Endodermal cell (in vitro differentiated cells): ENCODE results near the gene MARK3. TPM values are rescaled to one million over a fixed set of nuclear protein-coding genes. Genes with fewer than 3 reads are reported as not detected.

ENCODE experiments used
- DNase-seq: peaks from one replicate; pipeline ENCODE4 v3.0.0-alpha.2; 2017
- H3K27ac ChIP-seq: 2 replicates; pipeline ENCODE4 v1.5.1; 2013; ENCODE audit warnings: mild to moderate bottlenecking, low read depth, low read length, moderate library complexity
- H3K27me3 ChIP-seq: 2 replicates; pipeline ENCODE4 v1.6.1; 2013; ENCODE audit warnings: mild to moderate bottlenecking, low read length, moderate library complexity; ENCODE audit not compliant: insufficient read depth, control insufficient read depth, poor library complexity, severe bottlenecking
- H3K36me3 ChIP-seq: 2 replicates; pipeline ENCODE4 v1.7.0; 2013; ENCODE audit warnings: mild to moderate bottlenecking, low read length, moderate library complexity; ENCODE audit not compliant: control insufficient read depth, insufficient read depth
- H3K4me1 ChIP-seq: one replicate; pipeline ENCODE4 v1.7.0; 2013; ENCODE audit warnings: low read length; ENCODE audit not compliant: control insufficient read depth, insufficient read depth
- H3K4me3 ChIP-seq: 2 replicates; pipeline ENCODE4 v1.5.1; 2013; ENCODE audit warnings: mild to moderate bottlenecking, low read length, moderate library complexity
- H3K9ac ChIP-seq: 2 replicates; pipeline ENCODE4 v1.6.1; 2013; ENCODE audit warnings: mild to moderate bottlenecking, low read length, moderate library complexity; ENCODE audit not compliant: poor library complexity, severe bottlenecking; ENCODE audit errors: extremely low read depth
- H3K9me3 ChIP-seq: 2 replicates; pipeline ENCODE4 v1.6.1; 2013; ENCODE audit warnings: mild to moderate bottlenecking, low read length, moderate library complexity; ENCODE audit not compliant: control insufficient read depth
- H3K27ac Mint-ChIP-seq: 2 replicates; pipeline ENCODE4 v1.8.0; 2020; ENCODE audit warnings: mixed read lengths
- H3K27me3 Mint-ChIP-seq: 2 replicates; pipeline ENCODE4 v1.8.0; 2021; ENCODE audit warnings: mild to moderate bottlenecking, mixed read lengths; ENCODE audit not compliant: insufficient read depth
- H3K36me3 Mint-ChIP-seq: 2 replicates; pipeline ENCODE4 v1.8.0; 2020; ENCODE audit warnings: low read depth, mixed read lengths
- H3K4me1 Mint-ChIP-seq: 2 replicates; pipeline ENCODE4 v1.8.0; 2020; ENCODE audit warnings: mixed read lengths
- H3K4me3 Mint-ChIP-seq: 2 replicates; pipeline ENCODE4 v1.8.0; 2020; ENCODE audit warnings: mild to moderate bottlenecking, moderate library complexity, mixed read lengths
- H3K9me3 Mint-ChIP-seq: 2 replicates; pipeline ENCODE4 v1.8.0; 2020; ENCODE audit warnings: mild to moderate bottlenecking, mixed read lengths
- WGBS, 2 experiments: methylation state at CpG; one replicate each; pipeline versions ENCODE4 v1.1.5 to v1.1.7; 2013; ENCODE audit warnings: missing lambda C conversion rate in 2 of 2, mixed read lengths in 1 of 2; ENCODE audit not compliant: insufficient coverage in 1 of 2, insufficient read length in 1 of 2; 5-methylcytosine and 5-hydroxymethylcytosine counted together
- total RNA-seq, 2 donors: library from RNA; stranded (reverse); fragmentation: NEBNext Ultra II Directional in 1 of 2; extraction: Animal tissue kit (Norgen Biotek cat#: 25700) in 1 of 2; gene quantifications; 2 replicates in 1 of 2; 3 replicates in 1 of 2; pipeline ENCODE4 v1.2.1, GENCODE V29; 2021
- TF ChIP-seq, protein P1 (sequence below): fragments of 200-600 bp; sonication (generic); conservative IDR thresholded peaks from 2 replicates; pipeline ENCODE4 v1.5.0; 2021; ENCODE audit warnings: antibody characterized with exemption, mild to moderate bottlenecking

MARK3 gene
- total RNA-seq, 2 donors from 2014 or later: 95.8 to 106 TPM

DNA sequence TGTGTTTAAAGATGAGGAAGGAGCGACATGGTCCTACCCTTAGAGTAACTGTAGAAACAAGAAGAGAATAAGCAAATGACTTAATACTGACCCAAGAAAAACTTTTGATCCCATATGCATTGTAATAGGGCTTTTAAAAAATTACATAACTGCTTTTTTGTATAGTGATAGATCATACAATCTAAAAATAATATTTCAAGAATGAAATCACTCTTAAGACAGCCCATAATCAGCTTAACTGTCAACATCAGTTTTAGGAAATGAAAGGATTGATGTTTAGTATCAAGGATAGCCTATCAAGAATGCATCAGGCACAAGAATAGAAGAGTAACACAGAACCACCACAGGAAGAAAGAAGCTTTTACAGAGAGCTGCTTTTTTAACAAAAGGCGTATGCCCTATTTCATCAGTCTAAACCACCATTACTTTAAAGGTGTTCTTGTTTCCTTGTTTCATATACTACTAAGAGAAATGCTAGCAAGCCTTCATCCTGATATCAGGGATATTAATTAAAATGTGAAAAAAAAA is 64.5 kb downstream of the MARK3 start:
- Mint-ChIP-seq H3K9me3 (no peaks in the 10 kb centered on the region), H3K4me3 (no peak overlapping the region), H3K27me3 (no peaks in the 10 kb centered on the region), H3K4me1 (peaks cover 47% of the 10 kb centered on the region), H3K27ac (no peak overlapping the region), H3K36me3 (peaks cover 28% of the 10 kb centered on the region)
- 89% methylated on average over 2 of the region's 2 CpGs; no CpG with 5 or more reads in 1 of the 2 experiments for WGBS, 2 experiments
- no peak overlapping the region for H3K4me3 ChIP-seq
- peaks cover 34% of the 10 kb centered on the region for H3K36me3 ChIP-seq
- H3K9me3 ChIP-seq: no peaks in the 10 kb centered on the region
- no peak overlapping the region for H3K9ac ChIP-seq
- peaks cover 18% of the 10 kb centered on the region for H3K4me1 ChIP-seq
- no peak for DNase-seq
- H3K27ac ChIP-seq: no peak overlapping the region
- TF ChIP-seq, protein P1, sequence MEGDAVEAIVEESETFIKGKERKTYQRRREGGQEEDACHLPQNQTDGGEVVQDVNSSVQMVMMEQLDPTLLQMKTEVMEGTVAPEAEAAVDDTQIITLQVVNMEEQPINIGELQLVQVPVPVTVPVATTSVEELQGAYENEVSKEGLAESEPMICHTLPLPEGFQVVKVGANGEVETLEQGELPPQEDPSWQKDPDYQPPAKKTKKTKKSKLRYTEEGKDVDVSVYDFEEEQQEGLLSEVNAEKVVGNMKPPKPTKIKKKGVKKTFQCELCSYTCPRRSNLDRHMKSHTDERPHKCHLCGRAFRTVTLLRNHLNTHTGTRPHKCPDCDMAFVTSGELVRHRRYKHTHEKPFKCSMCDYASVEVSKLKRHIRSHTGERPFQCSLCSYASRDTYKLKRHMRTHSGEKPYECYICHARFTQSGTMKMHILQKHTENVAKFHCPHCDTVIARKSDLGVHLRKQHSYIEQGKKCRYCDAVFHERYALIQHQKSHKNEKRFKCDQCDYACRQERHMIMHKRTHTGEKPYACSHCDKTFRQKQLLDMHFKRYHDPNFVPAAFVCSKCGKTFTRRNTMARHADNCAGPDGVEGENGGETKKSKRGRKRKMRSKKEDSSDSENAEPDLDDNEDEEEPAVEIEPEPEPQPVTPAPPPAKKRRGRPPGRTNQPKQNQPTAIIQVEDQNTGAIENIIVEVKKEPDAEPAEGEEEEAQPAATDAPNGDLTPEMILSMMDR: no peak
- H3K27me3 ChIP-seq: no peaks in the 10 kb centered on the region

DNA sequence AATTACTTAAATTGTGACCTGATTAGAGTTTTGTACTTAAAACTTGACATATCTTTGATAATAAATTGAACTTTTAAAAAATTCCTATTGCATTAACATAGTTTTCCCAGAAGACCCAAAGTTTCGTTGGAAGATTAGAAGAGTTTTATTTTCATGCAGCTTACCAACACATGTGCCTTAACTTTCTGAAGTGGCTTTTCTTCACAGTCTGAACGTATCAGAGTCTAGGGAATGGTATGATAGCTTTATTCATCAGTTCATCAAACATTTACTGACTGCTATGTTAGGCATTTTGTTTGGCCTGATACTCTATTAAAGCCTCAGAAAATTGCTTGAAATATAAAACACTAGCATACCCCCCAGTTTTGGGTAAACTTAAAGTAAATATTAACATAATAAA is 65.2 kb downstream of the MARK3 start:
- peaks cover 34% of the 10 kb centered on the region for H3K36me3 ChIP-seq
- TF ChIP-seq, protein P1: no peak
- Mint-ChIP-seq H3K4me3 (no peak overlapping the region), H3K27me3 (no peaks in the 10 kb centered on the region), H3K4me1 (peaks cover 40% of the 10 kb centered on the region), H3K9me3 (no peaks in the 10 kb centered on the region), H3K36me3 (peaks cover 28% of the 10 kb centered on the region), H3K27ac (no peak overlapping the region)
- no peaks in the 10 kb centered on the region for H3K27me3 ChIP-seq
- H3K27ac ChIP-seq: no peak overlapping the region
- 85 to 100% methylated on average over 1 to 2 of the region's 2 CpGs for WGBS, 2 experiments
- H3K4me1 ChIP-seq: peaks cover 16% of the 10 kb centered on the region
- no peaks in the 10 kb centered on the region for H3K9me3 ChIP-seq
- no peak overlapping the region for H3K4me3 ChIP-seq
- no peak overlapping the region for H3K9ac ChIP-seq
- no peak for DNase-seq

DNA sequence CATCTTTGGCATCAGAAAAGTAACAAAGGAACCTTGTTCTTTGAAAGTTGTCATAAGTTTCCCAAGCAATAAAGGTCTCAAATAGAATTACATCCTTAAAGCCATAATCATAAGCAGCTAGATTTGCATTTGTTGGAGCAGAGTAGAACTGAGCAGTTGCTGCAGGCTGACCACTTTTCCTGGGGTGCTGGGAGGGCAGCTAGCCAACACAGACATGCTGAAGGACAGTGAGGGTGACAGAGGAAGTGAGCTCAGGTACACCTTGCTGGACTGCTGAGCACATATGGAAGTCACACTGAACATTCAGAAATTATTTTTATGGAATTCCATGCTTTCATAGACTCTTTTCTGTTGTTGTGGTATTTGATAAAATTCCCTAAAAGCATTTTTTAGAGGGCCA is 66.2 kb downstream of the MARK3 start:
- no peaks in the 10 kb centered on the region for H3K27me3 Mint-ChIP-seq
- no peaks in the 10 kb centered on the region for H3K9me3 Mint-ChIP-seq
- no peak overlapping the region for H3K4me3 Mint-ChIP-seq
- no peak overlapping the region for H3K27ac ChIP-seq
- no peaks in the 10 kb centered on the region for H3K9me3 ChIP-seq
- peaks cover 28% of the 10 kb centered on the region for H3K36me3 Mint-ChIP-seq
- no peak overlapping the region for H3K9ac ChIP-seq
- no peak for DNase-seq
- H3K27me3 ChIP-seq: no peaks in the 10 kb centered on the region
- peaks cover 34% of the 10 kb centered on the region for H3K36me3 ChIP-seq
- H3K4me3 ChIP-seq: no peak overlapping the region
- peaks cover 14% of the 10 kb centered on the region for H3K4me1 ChIP-seq
- TF ChIP-seq, protein P1: no peak
- H3K4me1 Mint-ChIP-seq: peaks cover 35% of the 10 kb centered on the region
- H3K27ac Mint-ChIP-seq: no peak overlapping the region
